GM18507 (cell line): ENCODE data around the gene ZNF268.

ENCODE experiments used
- DNase-seq: peaks from one replicate; pipeline ENCODE4 v3.0.0; 2011; ENCODE audit warnings: low read depth; ENCODE audit not compliant: insufficient read length; ENCODE audit errors: extremely low spot score
- FAIRE-seq: peaks from 2 replicates; lab custom pipeline; 2011; peaks lifted over from hg19 to GRCh38; lab: Jason Lieb, UNC

Gene ZNF268

DNA sequence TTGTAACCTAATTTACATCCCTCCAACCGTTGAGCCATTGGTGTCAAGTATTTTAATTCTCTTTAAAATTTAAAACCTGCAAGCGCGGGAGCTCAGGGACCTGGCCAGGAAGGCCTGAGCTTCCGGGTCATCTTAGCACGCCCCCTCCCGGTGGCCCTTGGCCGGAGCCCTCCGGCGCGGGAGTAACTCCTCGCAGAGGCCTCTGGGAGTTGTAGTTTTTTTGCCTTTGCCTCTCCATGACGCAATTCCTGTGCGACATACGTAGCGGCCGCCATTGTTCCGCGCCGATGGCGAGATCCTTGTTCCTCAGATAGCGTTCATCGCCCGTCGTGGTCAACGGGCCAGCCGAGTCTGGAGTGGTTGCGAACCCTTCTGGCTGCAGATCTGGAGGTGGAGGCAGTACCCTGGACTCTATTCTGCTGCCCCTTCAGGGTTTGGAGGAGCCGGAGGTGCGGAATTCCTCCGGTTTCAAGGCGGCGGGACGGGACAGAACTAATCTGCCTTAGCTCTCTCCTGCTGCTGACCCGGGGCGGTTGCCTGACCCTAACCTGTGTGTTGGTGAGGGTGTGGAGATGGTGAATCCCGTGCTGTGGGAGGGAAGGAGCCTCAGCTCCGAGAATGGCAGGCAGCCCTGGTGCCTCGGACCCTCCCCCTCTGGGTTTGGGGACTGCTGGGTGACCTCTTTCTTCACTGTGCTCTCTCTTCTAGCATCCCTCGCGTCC lies at the start of gene ZNF268:
ZNF268 (plus strand) TSS at position 258 of the 722 bp plus-strand sequence. CDS start 503 bp downstream, outside the sequence.
- peak; percentile 88 for DNase-seq
- peak; percentile 94 for FAIRE-seq

DNA sequence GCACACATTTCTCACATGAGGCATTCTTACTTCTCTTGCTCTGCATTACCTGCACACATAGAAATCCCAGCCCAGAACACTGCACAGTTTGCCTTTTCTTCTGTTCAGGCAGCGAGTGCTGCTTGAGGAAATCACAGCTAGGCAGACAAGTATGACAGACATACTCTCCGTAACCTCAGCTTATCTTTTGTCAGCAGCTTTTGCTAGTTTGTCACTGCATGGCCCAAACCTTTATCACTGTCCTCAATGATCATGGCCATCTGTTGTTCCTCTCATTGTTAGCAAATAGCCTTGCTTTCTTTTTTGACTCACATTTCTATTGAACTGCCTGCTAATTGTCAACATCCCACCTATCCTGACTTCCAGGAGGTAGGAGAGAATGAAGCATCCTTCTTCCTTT lies 45.5 kb upstream of the ZNF268 start:
- FAIRE-seq = no peak
- DNase-seq = no peak

DNA sequence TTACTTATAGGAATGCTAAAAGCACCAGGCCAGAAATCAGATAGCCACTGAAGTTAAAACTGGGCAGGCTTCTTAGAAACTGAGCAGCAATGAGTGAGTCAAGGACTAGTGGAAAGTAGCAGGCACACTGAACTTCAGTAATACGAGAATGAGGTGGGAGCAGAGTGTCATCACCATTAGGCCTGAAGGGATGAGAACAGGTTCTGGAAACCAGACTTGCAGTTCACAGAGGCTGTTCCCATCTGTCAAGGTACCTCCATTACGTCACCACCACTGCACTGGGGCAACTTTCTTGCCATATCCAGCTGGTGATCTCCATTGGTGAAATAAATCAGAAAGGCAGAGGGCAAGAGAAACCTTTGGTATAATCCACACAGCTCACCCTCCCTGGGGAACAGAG lies 35.3 kb upstream of the ZNF268 start:
- DNase-seq (no peak), FAIRE-seq (no peak)

DNA sequence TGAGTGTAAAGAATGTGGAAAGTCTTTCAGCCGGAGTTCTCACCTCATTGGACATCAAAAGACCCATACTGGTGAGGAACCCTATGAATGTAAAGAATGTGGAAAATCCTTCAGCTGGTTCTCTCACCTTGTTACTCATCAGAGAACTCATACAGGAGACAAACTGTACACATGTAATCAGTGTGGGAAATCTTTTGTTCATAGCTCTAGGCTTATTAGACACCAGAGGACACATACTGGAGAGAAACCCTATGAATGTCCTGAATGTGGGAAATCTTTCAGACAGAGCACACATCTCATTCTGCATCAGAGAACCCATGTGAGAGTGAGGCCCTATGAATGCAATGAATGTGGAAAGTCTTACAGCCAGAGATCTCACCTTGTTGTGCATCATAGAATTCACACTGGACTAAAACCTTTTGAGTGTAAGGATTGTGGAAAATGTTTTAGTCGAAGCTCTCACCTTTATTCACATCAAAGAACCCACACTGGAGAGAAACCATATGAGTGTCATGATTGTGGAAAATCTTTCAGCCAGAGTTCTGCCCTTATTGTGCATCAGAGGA lies 25.1 kb upstream of the ZNF268 start:
- DNase-seq = no peak
- no peak for FAIRE-seq

DNA sequence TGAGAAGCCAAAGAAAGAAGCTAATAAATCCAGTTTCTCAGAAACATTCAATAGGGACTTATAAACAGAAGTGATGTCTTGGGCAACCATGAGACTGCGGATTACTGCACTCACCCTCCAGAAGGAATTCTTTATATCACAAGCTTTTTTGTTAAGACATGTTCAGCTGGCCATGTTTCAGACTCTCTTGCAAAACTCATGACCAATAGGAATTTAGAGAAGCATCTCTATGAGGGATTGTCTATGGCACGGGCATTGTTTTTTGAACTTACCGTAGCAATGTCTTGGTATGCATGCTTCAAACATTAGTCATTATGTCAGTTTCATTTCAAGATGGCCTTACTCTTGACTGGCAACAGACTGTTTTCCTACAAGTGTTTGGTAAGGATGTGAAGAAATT lies 15.5 kb upstream of the ZNF268 start:
- no peak for DNase-seq
- FAIRE-seq = no peak

DNA sequence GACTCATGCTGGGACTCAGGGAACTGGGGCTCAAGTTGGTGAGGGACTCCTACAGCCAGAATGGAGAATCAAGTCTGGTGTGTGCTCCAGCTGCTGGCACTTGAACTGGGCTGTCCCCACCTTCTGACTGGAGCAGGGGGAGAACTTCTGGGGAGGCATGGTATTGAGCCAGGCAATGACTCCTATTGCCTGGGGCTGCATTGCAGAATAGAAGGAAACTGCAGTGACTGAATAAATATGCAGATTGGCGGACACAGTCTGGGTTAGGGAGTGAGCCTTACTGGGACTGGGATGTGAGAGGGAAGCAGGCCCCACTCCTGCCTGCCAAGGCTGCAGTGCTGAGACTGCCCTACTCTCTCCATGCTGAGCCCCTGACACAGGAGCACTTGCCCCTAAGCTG lies 8.8 kb upstream of the ZNF268 start:
- FAIRE-seq (no peak), DNase-seq (no peak)

DNA sequence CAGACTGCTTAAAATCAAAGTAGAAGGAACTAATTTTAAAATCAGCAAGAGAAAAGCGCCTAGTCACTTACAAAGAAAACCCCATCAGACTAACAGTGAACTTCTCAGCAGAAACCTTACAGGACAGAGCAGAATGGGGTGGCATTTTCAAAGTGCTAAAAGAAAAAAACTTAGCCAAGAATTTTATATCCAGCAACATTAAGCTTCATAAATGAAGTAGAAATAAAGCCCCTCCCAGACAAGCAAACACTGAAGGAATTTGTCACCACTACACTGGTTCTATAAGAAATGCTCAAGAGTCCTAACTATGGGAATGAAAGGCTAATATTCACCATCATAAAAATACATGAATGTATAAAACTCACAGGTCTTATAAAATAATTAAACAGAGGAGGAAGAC lies 6.4 kb upstream of the ZNF268 start:
- no peak for DNase-seq
- no peak for FAIRE-seq

DNA sequence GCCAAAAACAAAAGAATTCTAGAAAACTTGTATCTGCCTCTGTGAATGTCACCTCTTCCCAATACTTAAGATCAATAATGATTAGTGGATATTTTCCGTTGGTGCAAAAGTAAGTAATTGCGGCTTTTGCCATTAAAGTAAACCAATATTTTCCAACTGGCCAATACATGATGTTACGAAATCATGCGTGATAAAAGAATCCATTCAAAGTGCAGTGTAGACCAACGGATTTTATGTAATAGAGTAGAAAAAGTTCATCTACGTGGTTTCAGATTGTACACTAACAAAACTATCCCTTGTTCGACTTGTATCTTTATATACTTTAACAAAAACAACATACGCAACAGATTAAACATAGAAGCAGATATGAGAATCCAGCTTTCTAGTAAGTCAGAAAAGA lies 626 bp upstream of the ZNF268 start:
- peak; percentile 24 for FAIRE-seq
- DNase-seq = no peak

DNA sequence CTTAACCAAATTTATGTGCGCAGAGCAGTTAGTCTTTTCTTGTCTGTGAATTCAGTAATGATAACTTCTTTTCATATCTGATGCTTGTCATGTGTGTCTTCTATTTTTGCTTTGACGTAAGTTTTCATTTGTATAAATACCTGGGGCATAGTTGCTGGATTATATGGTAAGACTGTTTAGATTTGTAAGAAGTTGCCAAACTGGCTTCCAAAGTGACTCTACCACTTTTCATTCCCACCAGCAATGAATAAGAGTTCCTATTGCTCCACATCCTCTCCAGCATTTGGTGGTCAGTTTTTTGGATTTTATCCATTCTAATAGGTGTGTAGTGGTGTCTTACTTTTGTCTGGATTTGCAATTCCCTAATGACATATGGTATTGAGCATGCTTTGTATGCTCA lies 8.9 kb downstream of the ZNF268 start:
- FAIRE-seq (no peak), DNase-seq (no peak)

DNA sequence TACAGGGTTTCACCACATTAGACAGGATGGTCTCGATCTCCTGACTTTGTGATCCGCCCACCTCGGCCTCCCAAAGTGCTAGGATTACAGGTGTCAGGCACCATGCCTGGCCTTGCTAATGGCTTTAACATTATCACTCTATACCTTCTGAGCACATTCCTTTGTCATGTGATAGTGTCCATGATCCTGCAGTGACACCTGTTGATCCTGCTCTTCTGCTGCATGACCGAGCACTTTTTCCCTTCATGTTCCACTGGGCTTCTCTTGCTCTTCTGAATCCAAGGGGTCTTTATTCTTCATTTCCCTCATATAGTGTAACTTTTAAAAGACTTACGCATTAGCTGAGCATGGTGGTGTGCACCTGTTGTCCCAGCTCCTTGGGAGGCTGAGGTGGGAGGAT lies 11.6 kb downstream of the ZNF268 start:
- FAIRE-seq (no peak), DNase-seq (no peak)

DNA sequence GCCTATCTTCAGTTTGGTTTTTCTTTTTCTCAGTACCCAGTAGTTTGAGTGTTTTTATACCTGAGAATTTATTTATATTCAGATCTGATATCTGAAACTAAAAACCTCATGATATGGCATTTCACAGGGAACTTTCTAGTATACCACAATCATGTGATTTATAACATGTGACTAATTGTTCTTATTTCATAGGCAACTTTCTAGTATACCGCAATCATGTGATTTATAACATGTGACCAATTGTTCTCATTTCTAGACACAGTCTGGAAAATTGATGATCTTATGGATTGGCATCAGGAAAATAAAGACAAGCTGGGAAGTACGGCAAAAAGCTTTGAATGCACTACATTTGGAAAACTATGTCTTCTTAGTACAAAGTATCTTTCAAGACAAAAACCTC lies 20.6 kb downstream of the ZNF268 start:
- FAIRE-seq (no peak), DNase-seq (no peak)

DNA sequence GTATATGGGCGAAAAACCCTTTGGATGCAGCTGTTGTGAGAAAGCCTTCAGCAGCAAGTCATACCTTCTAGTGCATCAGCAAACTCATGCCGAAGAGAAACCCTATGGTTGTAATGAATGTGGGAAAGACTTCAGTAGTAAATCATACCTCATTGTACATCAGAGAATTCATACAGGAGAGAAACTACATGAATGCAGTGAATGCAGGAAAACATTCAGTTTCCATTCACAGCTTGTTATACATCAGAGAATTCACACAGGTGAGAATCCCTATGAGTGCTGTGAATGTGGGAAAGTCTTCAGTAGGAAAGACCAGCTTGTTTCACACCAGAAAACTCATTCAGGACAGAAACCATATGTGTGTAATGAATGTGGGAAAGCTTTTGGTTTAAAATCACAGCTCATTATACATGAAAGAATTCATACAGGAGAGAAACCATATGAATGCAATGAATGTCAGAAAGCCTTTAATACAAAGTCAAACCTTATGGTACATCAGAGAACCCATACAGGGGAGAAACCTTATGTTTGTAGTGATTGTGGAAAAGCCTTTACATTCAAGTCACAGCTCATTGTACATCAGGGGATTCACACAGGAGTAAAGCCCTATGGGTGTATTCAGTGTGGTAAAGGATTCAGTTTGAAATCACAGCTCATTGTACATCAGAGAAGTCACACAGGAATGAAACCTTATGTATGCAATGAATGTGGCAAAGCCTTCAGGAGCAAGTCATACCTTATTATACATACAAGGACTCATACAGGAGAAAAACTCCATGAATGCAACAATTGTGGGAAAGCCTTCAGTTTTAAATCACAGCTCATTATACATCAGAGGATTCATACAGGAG lies 21.4 kb downstream of the ZNF268 start:
- no peak for DNase-seq
- no peak for FAIRE-seq

DNA sequence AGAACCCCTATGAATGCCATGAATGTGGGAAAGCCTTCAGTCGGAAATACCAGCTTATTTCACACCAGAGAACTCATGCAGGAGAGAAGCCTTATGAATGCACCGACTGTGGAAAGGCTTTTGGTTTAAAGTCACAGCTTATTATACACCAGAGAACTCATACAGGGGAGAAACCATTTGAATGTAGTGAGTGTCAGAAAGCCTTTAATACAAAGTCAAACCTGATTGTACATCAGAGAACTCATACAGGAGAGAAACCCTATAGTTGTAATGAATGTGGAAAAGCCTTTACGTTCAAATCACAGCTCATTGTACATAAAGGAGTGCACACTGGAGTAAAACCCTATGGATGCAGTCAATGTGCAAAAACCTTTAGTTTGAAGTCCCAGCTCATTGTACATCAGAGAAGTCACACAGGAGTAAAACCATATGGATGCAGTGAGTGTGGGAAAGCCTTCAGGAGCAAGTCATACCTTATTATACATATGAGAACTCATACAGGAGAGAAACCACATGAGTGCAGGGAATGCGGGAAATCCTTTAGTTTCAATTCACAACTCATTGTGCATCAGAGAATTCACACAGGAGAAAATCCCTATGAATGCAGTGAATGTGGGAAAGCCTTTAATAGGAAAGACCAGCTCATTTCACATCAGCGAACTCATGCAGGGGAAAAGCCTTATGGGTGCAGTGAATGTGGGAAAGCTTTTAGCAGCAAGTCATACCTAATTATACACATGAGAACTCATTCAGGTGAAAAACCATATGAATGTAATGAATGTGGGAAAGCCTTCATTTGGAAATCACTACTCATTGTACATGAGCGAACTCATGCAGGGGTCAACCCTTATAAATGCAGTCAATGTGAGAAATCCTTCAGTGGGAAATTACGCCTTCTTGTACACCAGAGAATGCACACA lies 22.3 kb downstream of the ZNF268 start:
- DNase-seq (no peak), FAIRE-seq (no peak)

DNA sequence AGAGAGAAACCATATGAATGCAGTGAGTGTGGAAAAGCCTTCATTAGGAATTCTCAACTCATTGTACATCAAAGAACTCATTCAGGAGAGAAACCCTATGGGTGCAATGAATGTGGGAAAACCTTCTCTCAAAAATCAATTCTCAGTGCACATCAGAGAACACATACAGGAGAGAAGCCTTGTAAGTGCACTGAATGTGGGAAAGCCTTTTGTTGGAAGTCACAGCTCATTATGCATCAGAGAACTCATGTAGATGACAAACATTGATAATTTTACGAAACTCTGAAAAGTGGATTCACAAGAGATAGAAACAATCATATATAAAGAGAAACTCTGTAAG lies 22.9 kb downstream of the ZNF268 start:
- DNase-seq (no peak), FAIRE-seq (no peak)

DNA sequence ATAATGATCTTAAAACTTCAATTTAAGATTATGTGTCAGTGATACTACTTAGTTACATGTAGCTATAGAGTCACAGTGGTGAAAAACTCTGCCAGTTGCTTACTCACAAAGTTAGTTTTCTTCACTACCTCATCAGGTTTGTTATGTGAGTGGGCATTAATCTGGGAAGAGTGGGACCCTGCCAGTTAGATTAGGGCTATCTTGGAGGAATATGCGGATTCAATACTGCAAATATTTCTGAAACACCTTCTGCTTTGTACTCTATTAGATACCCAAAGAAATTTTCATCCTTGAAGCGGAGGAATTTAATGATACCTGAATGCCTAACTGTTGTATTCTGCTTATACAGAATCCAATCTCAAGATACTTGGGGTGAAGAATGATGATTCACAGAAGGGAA lies 25.1 kb downstream of the ZNF268 start:
- FAIRE-seq (no peak), DNase-seq (no peak)

DNA sequence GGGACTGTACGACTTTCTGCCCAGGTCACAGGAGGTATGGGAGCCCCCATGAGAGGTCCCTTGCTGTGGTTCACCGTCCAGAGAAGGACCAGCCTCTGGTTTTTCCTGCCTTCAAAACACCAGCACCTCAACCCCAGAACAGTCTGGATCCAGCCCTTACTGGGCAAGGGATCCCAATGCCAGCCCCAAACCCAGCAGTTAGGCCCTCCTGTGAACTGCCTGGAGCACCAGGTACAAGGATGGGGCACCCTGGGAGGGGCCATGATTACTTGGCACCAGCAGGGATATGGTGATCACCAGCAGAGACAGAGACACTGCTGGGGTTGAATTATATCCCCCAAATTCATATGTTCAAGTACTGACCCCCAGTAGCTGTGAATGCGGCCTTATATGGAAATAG lies 34.4 kb downstream of the ZNF268 start:
- no peak for DNase-seq
- FAIRE-seq = no peak

DNA sequence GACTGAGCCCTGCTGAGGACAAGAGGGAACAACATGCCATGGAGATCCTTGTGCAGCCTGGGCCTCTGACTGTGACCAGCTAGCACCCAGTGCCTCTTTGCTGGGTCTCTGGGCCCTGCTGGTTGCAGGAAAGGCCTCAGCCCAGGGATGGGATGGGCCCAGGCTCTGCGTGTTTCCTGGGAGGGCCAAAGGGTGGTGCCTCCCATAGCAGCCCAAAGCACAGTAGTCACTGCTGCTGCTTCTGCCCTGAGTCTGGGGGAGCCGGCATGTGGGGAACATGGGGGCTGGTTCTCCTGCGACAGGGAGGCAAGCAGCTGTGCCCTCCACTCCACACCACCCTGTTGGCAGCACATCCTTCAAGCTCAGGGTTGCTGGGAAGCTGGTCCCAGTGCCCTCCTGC lies 35.9 kb downstream of the ZNF268 start:
- FAIRE-seq = no peak
- no peak for DNase-seq

DNA sequence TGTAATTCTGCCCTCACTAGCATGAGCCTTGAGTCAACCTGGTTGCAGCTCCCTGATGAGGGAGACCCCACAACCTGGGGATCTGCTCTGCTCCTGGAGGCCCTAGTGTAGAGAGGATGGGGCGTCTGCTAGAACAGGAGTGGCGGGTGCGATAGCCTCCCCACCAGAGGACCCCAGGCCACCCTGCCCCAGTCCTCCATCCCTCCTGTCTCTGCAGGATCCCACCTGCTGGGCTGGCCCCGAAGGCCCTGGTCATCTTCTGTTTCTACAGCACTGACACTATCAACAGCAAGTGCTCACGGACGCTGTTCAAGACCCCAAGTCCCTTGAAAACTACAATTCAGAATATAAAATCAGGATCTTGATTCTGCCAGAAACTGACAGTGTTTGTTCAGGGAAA lies 39.2 kb downstream of the ZNF268 start:
- FAIRE-seq = no peak

DNA sequence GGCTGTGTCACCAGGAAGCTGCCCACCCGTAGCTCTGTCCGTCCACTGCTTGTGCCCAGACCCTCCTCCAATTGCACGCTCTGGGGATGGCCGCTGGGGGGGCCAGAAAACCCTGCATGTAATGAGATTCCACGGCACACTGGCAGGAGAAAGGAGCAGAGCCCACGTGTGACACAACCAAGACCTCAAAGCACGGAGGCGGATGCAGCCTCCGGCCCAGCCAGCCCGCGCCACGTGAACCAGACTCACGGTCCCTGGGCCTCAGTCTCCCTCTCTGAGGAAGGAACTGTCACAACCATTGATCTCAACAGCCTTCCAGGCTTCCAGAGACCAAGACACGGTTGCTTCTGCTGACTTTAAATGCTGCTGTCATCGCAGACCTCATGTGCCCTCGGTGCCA lies 39.9 kb downstream of the ZNF268 start:
- DNase-seq (no peak), FAIRE-seq (no peak)

More for the DNA sequence above, 39.2 kb downstream of the ZNF268 start:
- no peak for DNase-seq

DNA sequence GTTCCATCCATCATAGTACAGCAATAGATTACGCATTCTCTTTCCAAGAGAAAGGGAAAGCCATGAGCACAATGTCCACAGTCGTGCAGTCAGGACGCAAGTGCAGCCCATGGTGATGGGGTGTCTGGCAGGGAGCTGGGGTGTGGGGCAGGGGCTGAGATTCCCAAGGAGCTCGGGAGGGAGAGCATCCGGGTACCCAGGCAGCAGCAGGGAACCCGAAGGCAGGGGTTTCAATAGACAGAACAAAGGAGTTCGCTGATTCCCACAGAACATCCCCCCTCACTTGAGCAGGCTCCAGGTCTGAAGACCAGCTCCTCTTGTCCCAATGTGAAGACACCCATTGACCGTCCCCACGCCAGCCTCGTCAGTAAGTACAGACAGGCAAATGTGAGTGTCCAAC lies 40.9 kb downstream of the ZNF268 start:
- no peak for DNase-seq
- no peak for FAIRE-seq
